ENCODE results near the gene TRPC4.

- TF ChIP-seq TCF12 (IDR thresholded peaks at IDR 0.05; ENCODE audit: low read depth) (no peak), EP300 (IDR thresholded peaks at IDR 0.05; ENCODE audit: borderline replicate concordance) (no peak), YY1 (IDR thresholded peaks at IDR 0.05; ENCODE audit: low read depth) (no peak), EGR1 (IDR thresholded peaks at IDR 0.05) (no peak), NFIC (IDR thresholded peaks at IDR 0.05) (no peak), RAD21 (IDR thresholded peaks at IDR 0.05; ENCODE audit: low read depth) (no peak), CEBPB (IDR thresholded peaks at IDR 0.05) (no peak), TAF1 (IDR thresholded peaks at IDR 0.05; ENCODE audit: low read depth) (no peak), FOXM1 (IDR thresholded peaks at IDR 0.05; ENCODE audit: borderline replicate concordance, low read depth) (no peak)
- TF ChIP-seq, protein P1, sequence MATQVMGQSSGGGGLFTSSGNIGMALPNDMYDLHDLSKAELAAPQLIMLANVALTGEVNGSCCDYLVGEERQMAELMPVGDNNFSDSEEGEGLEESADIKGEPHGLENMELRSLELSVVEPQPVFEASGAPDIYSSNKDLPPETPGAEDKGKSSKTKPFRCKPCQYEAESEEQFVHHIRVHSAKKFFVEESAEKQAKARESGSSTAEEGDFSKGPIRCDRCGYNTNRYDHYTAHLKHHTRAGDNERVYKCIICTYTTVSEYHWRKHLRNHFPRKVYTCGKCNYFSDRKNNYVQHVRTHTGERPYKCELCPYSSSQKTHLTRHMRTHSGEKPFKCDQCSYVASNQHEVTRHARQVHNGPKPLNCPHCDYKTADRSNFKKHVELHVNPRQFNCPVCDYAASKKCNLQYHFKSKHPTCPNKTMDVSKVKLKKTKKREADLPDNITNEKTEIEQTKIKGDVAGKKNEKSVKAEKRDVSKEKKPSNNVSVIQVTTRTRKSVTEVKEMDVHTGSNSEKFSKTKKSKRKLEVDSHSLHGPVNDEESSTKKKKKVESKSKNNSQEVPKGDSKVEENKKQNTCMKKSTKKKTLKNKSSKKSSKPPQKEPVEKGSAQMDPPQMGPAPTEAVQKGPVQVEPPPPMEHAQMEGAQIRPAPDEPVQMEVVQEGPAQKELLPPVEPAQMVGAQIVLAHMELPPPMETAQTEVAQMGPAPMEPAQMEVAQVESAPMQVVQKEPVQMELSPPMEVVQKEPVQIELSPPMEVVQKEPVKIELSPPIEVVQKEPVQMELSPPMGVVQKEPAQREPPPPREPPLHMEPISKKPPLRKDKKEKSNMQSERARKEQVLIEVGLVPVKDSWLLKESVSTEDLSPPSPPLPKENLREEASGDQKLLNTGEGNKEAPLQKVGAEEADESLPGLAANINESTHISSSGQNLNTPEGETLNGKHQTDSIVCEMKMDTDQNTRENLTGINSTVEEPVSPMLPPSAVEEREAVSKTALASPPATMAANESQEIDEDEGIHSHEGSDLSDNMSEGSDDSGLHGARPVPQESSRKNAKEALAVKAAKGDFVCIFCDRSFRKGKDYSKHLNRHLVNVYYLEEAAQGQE (IDR thresholded peaks at IDR 0.05; ENCODE audit: low read depth): no peak
- TF ChIP-seq, protein P2, sequence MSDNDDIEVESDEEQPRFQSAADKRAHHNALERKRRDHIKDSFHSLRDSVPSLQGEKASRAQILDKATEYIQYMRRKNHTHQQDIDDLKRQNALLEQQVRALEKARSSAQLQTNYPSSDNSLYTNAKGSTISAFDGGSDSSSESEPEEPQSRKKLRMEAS (IDR thresholded peaks at IDR 0.05): no peak
- TF ChIP-seq, protein P3, sequence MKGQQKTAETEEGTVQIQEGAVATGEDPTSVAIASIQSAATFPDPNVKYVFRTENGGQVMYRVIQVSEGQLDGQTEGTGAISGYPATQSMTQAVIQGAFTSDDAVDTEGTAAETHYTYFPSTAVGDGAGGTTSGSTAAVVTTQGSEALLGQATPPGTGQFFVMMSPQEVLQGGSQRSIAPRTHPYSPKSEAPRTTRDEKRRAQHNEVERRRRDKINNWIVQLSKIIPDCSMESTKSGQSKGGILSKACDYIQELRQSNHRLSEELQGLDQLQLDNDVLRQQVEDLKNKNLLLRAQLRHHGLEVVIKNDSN (IDR thresholded peaks at IDR 0.05): no peak
Observed at GRCh38 chr13:37648609-37649008, 221.0 kb downstream of the TRPC4 start.
